ENCODE measurements around the gene LCE2B. TPM values are rescaled to one million over a fixed set of nuclear protein-coding genes. Genes with fewer than 3 reads are reported as not detected.
"Not testable (repeated sequence)": the region's sequence is repeated elsewhere in the genome, so short reads cannot be mapped to it uniquely, and the experiment has no call there.

Gene LCE2B
- total RNA-seq, 1 donor from 2014 or later, result not detected

- Mint-ChIP-seq H3K4me3 (ENCODE audit: unreplicated experiment) (no peak within 1 kb of the TSS), H3K27me3 (ENCODE audit: low read depth, unreplicated experiment) (peaks cover 18% of the 10 kb centered on the region), H3K27ac (ENCODE audit: unreplicated experiment) (no peak within 1 kb of the TSS), H3K4me1 (ENCODE audit: low read depth, unreplicated experiment) (no peaks in the 10 kb centered on the region), H3K36me3 (ENCODE audit: low read depth, unreplicated experiment) (no peaks in the 10 kb centered on the region), H3K9me3 (ENCODE audit: unreplicated experiment) (peaks cover 2% of the 10 kb centered on the region)
- no peaks in the 10 kb centered on the region for H3K9me3 ChIP-seq (ENCODE audit: insufficient read depth, low read depth, low read length)
- H2AFZ ChIP-seq (ENCODE audit: low read depth, low read length), result no peak within 1 kb of the TSS
- DNase-seq (ENCODE audit: low read depth), result no peak
- H3K4me3 ChIP-seq (ENCODE audit: insufficient read depth, low read depth, low read length), result no peak within 1 kb of the TSS
- no peaks in the 10 kb centered on the region for H3K27me3 ChIP-seq (ENCODE audit: insufficient read depth, low read length)
- H3K36me3 ChIP-seq (ENCODE audit: insufficient read depth, low read length), result no peaks in the 10 kb centered on the region
- H3K79me2 ChIP-seq (ENCODE audit: insufficient read depth, low read length), result no peaks in the 10 kb centered on the region
- no peak within 1 kb of the TSS for H3K4me2 ChIP-seq (ENCODE audit: low read length)
- FAIRE-seq, result no peak
- no peak for TF ChIP-seq EZH2 (IDR thresholded peaks at IDR 0.05; ENCODE audit: insufficient read depth, low read length)
- no peak for TF ChIP-seq CTCF (IDR thresholded peaks at IDR 0.05; ENCODE audit: insufficient read depth, low read depth, low read length)
- H3K9ac ChIP-seq (ENCODE audit: low read length), result no peak within 1 kb of the TSS
- no peaks in the 10 kb centered on the region for H4K20me1 ChIP-seq (ENCODE audit: insufficient read depth, low read length)
- H3K4me1 ChIP-seq (ENCODE audit: insufficient read depth, low read length), result no peaks in the 10 kb centered on the region
- no peak within 1 kb of the TSS for H3K27ac ChIP-seq (ENCODE audit: low read depth, low read length)
Measured at GRCh38 chr1:152663098-152663497, 22.8 kb upstream of the LCE2B start, which contains the start of gene LCE2D. TSS of gene LCE2D (plus strand) at chr1:152663380. CDS start at chr1:152664106, 726 bp downstream.

- not testable (repeated sequence) for H3K4me1 ChIP-seq (ENCODE audit: insufficient read depth, low read length); H3K36me3 ChIP-seq (ENCODE audit: insufficient read depth, low read length); H3K79me2 ChIP-seq (ENCODE audit: insufficient read depth, low read length); FAIRE-seq; H4K20me1 ChIP-seq (ENCODE audit: insufficient read depth, low read length); H3K27ac ChIP-seq (ENCODE audit: low read depth, low read length); DNase-seq (ENCODE audit: low read depth); H3K4me2 ChIP-seq (ENCODE audit: low read length); H3K36me3 Mint-ChIP-seq (ENCODE audit: low read depth, unreplicated experiment); H3K4me1 Mint-ChIP-seq (ENCODE audit: low read depth, unreplicated experiment); H3K27ac Mint-ChIP-seq (ENCODE audit: unreplicated experiment); H3K9ac ChIP-seq (ENCODE audit: low read length); H3K4me3 Mint-ChIP-seq (ENCODE audit: unreplicated experiment); H3K27me3 ChIP-seq (ENCODE audit: insufficient read depth, low read length); H3K4me3 ChIP-seq (ENCODE audit: insufficient read depth, low read depth, low read length); H3K9me3 Mint-ChIP-seq (ENCODE audit: unreplicated experiment); H3K9me3 ChIP-seq (ENCODE audit: insufficient read depth, low read depth, low read length); H2AFZ ChIP-seq (ENCODE audit: low read depth, low read length)
- peaks cover 21% of the 10 kb centered on the region for H3K27me3 Mint-ChIP-seq (ENCODE audit: low read depth, unreplicated experiment)
Measured at GRCh38 chr1:152666171-152666570, 19.8 kb upstream of the LCE2B start.

GRCh38 chr1:152667648-152668047 is 18.3 kb upstream of the LCE2B start:
- Histone ChIP-seq H2AFZ (ENCODE audit: low read depth, low read length) (no peak overlapping the region), H3K4me3 (ENCODE audit: insufficient read depth, low read depth, low read length) (no peak overlapping the region), H3K79me2 (ENCODE audit: insufficient read depth, low read length) (no peaks in the 10 kb centered on the region), H3K4me1 (ENCODE audit: insufficient read depth, low read length) (no peaks in the 10 kb centered on the region), H4K20me1 (ENCODE audit: insufficient read depth, low read length) (no peaks in the 10 kb centered on the region), H3K36me3 (ENCODE audit: insufficient read depth, low read length) (no peaks in the 10 kb centered on the region), H3K27ac (ENCODE audit: low read depth, low read length) (no peak overlapping the region), H3K27me3 (ENCODE audit: insufficient read depth, low read length) (no peaks in the 10 kb centered on the region), H3K9ac (ENCODE audit: low read length) (no peak overlapping the region), H3K9me3 (ENCODE audit: insufficient read depth, low read depth, low read length) (no peaks in the 10 kb centered on the region), H3K4me2 (ENCODE audit: low read length) (no peak overlapping the region)
- Mint-ChIP-seq H3K4me1 (ENCODE audit: low read depth, unreplicated experiment) (no peaks in the 10 kb centered on the region), H3K27me3 (ENCODE audit: low read depth, unreplicated experiment) (peaks cover 20% of the 10 kb centered on the region), H3K36me3 (ENCODE audit: low read depth, unreplicated experiment) (no peaks in the 10 kb centered on the region), H3K27ac (ENCODE audit: unreplicated experiment) (no peak overlapping the region), H3K4me3 (ENCODE audit: unreplicated experiment) (no peak overlapping the region), H3K9me3 (ENCODE audit: unreplicated experiment) (peaks cover 2% of the 10 kb centered on the region)
- DNase-seq (ENCODE audit: low read depth) (no peak), FAIRE-seq (no peak)
- TF ChIP-seq CTCF (IDR thresholded peaks at IDR 0.05; ENCODE audit: insufficient read depth, low read depth, low read length) (no peak), EZH2 (IDR thresholded peaks at IDR 0.05; ENCODE audit: insufficient read depth, low read length) (no peak)
